NB4 (cell line): ENCODE results near the gene NEK7.

Experiments used
- CTCF ChIP-seq: IDR thresholded peaks from one replicate; pipeline ENCODE4 v1.5.1; 2012; ENCODE audit warnings: low read depth, low read length
- MYC ChIP-seq: IDR thresholded peaks from 2 replicates; pipeline ENCODE4 v1.6.1; 2011; ENCODE audit warnings: low read depth, low read length
- TF ChIP-seq, protein P1 (sequence below): IDR thresholded peaks from 2 replicates; pipeline ENCODE4 v1.6.1; 2011; ENCODE audit warnings: low read depth, low read length

GRCh38 chr1:198304431-198304830, 147.6 kb downstream of the NEK7 start:
- TF ChIP-seq CTCF, result no peak
- no peak for TF ChIP-seq MYC
- TF ChIP-seq, protein P1, sequence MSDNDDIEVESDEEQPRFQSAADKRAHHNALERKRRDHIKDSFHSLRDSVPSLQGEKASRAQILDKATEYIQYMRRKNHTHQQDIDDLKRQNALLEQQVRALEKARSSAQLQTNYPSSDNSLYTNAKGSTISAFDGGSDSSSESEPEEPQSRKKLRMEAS, result no peak
